ES-I3 (cell line): ENCODE measurements around the gene LPIN1.

Experiments used
- H3K36me3 ChIP-seq: 2 replicates; pipeline ENCODE4 v1.6.1; 2013; ENCODE audit warnings: mild to moderate bottlenecking, low read length, control low read depth, moderate library complexity; ENCODE audit not compliant: insufficient read depth
- H3K4me1 ChIP-seq: 2 replicates; pipeline ENCODE4 v1.6.1; 2013; ENCODE audit warnings: mild to moderate bottlenecking, control low read depth, low read length; ENCODE audit not compliant: insufficient read depth
- H3K9ac ChIP-seq: 2 replicates; pipeline ENCODE4 v1.6.1; 2013; ENCODE audit warnings: low read depth, mild to moderate bottlenecking, low read length, moderate library complexity
- H3K9me3 ChIP-seq: 2 replicates; pipeline ENCODE4 v1.6.1; 2013; ENCODE audit warnings: mild to moderate bottlenecking, low read length, moderate library complexity; ENCODE audit not compliant: control insufficient read depth, insufficient read depth

LPIN1 gene

GRCh38 chr2:11786191-11786590 is 39.8 kb downstream of the LPIN1 start:
- Histone ChIP-seq H3K9ac (no peak overlapping the region), H3K36me3 (peaks cover 7% of the 10 kb centered on the region), H3K9me3 (no peaks in the 10 kb centered on the region), H3K4me1 (0 out of 2 replicates have a peak, but pooled peaks cover 3% of the 10 kb centered on the region)

- H3K36me3 ChIP-seq, result peaks cover 7% of the 10 kb centered on the region
- H3K4me1 ChIP-seq, result 0 out of 2 replicates have a peak, but pooled peaks cover 3% of the 10 kb centered on the region
- H3K9ac ChIP-seq, result no peak overlapping the region
- no peaks in the 10 kb centered on the region for H3K9me3 ChIP-seq
These were observed 40.2 kb downstream of the LPIN1 start for GRCh38 chr2:11786592-11786991.

GRCh38 chr2:11787991-11788390 is 41.6 kb downstream of the LPIN1 start:
- H3K36me3 ChIP-seq, result peaks cover 9% of the 10 kb centered on the region; the same call in 1 of the 2 replicates
- 0 out of 2 replicates have a peak, but pooled peaks cover 3% of the 10 kb centered on the region for H3K4me1 ChIP-seq
- H3K9ac ChIP-seq, result no peak overlapping the region
- H3K9me3 ChIP-seq, result no peaks in the 10 kb centered on the region

DNA sequence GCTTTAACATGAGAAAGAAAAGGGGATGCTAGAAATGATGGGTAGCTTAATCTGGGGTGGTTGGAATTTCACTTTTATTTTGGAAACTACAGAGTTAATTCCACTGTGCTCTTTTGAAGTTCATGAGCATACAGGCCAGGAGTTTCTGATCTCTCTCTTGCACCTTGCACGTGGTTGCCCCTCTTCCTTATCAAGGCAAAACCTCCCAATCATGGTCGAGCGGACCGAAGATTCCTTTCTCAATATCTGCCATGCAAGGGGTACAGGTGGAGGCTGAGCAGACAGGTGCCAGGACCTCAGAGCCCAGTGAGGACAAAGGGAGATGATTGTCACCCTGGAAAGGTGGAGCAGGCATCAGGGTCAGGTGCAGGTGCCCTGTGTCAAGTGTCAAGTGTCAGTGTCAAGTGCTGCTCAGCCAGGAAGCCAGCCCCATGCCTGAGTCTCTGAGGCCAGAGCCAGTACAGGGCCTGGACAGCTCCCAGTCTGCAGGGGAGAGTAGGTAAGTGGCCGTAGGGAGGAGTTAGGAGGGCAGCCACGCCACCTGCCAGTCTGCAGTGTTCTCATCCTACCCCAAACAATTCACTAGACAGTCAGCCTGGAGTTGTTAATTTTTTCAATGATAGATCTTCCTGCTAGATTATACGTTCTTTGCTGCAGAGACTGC is 42.2 kb downstream of the LPIN1 start:
- no peaks in the 10 kb centered on the region for H3K9me3 ChIP-seq
- 0 out of 2 replicates have a peak, but pooled peaks cover 3% of the 10 kb centered on the region for H3K4me1 ChIP-seq
- peaks cover 10% of the 10 kb centered on the region; the same call in 1 of the 2 replicates for H3K36me3 ChIP-seq
- H3K9ac ChIP-seq, result no peak overlapping the region

- Histone ChIP-seq H3K4me1 (0 out of 2 replicates have a peak, but pooled peaks cover 3% of the 10 kb centered on the region), H3K36me3 (peaks cover 10% of the 10 kb centered on the region; the same call in 1 of the 2 replicates), H3K9me3 (no peaks in the 10 kb centered on the region), H3K9ac (no peak overlapping the region)
These were observed 42.8 kb downstream of the LPIN1 start for GRCh38 chr2:11789243-11789642.

DNA sequence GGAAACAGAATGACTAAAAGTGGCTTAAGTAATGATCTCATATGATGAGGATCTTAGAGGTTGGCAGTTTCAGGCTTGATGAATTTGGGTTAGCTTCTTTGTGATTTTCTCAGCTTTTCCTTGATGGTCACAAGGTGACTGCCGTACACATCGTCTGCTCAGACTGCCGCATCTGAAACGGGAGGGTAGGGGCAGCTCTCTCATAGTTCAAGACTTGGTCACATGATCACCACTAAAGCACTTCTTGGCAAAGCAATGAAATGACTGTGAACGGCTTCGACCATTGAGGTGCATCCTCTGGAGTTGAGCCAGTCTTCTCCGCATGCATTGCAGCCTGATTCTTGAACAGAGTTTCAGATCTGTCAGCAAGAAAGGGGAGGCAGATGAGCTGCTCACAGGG is 43.8 kb downstream of the LPIN1 start:
- no peak overlapping the region for H3K9ac ChIP-seq
- peaks cover 10% of the 10 kb centered on the region; the same call in 1 of the 2 replicates for H3K36me3 ChIP-seq
- no peaks in the 10 kb centered on the region for H3K4me1 ChIP-seq
- H3K9me3 ChIP-seq, result no peaks in the 10 kb centered on the region

- Histone ChIP-seq H3K9me3 (no peaks in the 10 kb centered on the region), H3K4me1 (no peaks in the 10 kb centered on the region), H3K36me3 (peaks cover 11% of the 10 kb centered on the region; the same call in 1 of the 2 replicates), H3K9ac (no peak overlapping the region)
These were observed 49.2 kb downstream of the LPIN1 start for GRCh38 chr2:11795590-11795989.

DNA sequence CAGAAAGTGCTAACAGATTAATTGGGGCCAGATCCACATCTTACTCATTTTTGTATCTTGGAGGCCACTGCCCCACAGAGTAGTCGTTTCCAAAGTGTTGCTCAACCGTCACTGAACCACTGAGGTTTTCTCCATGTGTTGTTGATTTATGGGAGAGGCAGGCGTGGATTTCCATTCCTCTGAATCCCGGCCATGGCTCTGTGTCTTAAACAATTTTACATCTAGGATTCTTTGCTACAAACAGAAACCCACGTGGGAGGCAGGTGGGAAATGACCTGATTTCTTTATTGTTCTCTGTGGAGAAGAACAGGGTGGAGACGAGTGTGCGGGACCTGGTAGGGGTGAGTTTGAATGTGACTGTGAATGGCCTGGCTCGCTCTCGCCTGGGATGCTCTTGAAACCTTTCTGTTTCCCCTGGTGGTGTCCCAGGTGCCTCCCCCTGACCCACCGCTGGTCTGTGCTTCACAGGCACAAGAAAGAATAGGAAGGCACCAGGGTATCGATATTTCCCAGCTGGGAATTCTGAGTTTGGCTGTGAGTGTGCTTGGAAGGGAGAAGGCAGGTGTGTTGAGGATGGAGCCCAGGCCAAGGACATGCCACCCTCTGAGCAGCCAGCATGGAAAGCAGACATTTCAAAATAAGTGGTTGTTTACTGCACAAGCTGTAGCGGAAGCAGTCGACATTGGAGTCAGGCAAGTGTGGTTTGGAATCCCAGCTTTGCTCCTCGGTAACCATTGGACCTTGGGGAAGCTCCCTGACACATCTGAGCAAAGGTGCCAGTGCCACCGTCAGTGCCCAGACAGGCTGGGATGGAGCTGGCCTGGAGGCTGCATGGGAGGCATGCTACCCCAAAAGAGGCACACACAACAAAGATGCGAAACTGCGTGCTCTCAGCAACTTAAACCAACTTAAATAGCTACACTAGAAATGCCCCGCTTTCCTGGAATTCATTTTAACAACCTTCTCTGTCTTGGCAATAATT is 50.0 kb downstream of the LPIN1 start:
- H3K36me3 ChIP-seq, result peaks cover 11% of the 10 kb centered on the region; the same call in 1 of the 2 replicates
- no peak overlapping the region for H3K9ac ChIP-seq
- H3K4me1 ChIP-seq, result no peaks in the 10 kb centered on the region
- no peaks in the 10 kb centered on the region for H3K9me3 ChIP-seq

GRCh38 chr2:11797846-11798245 is 51.4 kb downstream of the LPIN1 start:
- H3K9ac ChIP-seq, result no peak overlapping the region
- H3K9me3 ChIP-seq, result no peaks in the 10 kb centered on the region
- H3K36me3 ChIP-seq, result peaks cover 6% of the 10 kb centered on the region; the same call in 1 of the 2 replicates
- no peaks in the 10 kb centered on the region for H3K4me1 ChIP-seq

DNA sequence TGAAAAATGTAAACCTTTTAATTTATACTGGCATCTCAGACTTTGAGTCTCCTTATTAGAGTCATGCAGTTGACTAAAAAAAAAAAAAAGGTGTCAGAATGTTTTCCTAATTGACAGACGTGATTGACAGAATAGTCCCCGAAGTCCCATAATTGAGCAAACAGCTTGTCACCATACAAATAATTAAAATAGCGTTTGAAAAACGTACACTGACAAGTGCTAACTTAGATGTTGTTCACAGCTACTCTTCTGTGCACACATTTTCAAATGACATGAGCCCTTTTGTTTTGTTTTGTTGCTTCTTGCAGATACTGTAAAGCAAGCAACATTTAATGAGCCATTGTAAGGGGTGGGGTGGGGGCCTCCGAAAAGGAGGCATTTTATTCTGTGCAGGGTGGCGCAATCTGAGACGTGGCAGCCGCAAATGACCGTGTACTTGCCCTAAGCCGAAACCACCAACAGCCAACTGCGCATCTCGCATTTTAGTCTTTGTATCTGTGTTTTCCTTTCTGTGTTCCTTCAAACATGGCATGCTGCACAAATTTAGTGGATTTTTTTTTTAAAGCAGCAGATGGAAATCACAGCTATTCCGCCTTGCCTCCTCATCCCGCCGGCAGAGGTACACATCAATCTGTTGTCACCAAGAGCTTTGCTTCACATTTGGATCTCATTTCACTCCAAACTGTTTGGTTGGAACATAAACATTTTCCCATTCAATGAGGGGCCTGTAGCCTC is 52.4 kb downstream of the LPIN1 start:
- H3K9ac ChIP-seq, result no peak overlapping the region
- H3K4me1 ChIP-seq, result no peaks in the 10 kb centered on the region
- peaks cover 4% of the 10 kb centered on the region; the same call in 1 of the 2 replicates for H3K36me3 ChIP-seq
- H3K9me3 ChIP-seq, result no peaks in the 10 kb centered on the region

GRCh38 chr2:11799826-11800225 is 53.4 kb downstream of the LPIN1 start:
- Histone ChIP-seq H3K4me1 (no peaks in the 10 kb centered on the region), H3K9ac (no peak overlapping the region), H3K36me3 (peaks cover 4% of the 10 kb centered on the region; the same call in 1 of the 2 replicates), H3K9me3 (no peaks in the 10 kb centered on the region)

DNA sequence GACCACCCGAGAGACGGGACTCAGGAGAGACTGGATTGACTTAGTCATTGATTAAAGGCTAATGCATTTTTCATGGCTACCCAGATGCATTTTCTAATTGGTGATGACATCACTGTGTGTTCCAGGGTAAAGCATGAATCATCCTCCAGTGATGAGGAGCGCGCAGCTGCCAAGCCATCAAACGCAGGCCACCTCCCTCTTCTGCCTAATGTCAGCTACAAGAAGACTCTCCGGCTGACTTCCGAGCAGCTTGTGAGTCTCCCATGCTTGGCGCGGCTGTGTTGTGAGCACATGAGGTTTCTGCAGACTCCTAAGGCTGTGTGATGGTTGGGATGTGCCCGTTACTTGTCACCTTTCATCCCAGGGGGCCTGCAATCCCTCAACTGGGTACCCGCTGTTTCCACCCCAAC is 56.4 kb downstream of the LPIN1 start:
- Histone ChIP-seq H3K4me1 (no peaks in the 10 kb centered on the region), H3K9ac (no peak overlapping the region), H3K36me3 (peaks cover 12% of the 10 kb centered on the region), H3K9me3 (no peaks in the 10 kb centered on the region)

DNA sequence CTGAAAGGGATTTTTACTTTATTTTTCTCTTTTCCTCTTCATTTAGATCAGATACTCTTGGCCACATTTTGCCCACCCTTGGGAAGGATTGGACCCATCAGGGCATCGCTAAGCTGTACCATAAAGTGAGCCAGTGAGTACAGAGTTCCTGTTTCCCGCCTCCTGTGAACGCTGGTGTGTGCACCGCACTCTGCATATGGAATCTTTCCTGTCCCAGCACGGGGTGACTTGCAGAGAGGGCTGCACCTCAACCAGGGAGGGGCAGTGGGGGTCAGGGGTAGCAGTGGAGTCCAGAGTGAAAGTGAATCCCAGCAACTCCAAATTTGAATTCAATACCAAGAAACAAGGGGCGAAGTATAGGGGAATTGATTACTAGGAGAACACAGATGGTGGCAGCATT is 58.6 kb downstream of the LPIN1 start:
- no peak overlapping the region for H3K9ac ChIP-seq
- no peaks in the 10 kb centered on the region for H3K9me3 ChIP-seq
- peaks cover 11% of the 10 kb centered on the region for H3K36me3 ChIP-seq
- no peaks in the 10 kb centered on the region for H3K4me1 ChIP-seq

DNA sequence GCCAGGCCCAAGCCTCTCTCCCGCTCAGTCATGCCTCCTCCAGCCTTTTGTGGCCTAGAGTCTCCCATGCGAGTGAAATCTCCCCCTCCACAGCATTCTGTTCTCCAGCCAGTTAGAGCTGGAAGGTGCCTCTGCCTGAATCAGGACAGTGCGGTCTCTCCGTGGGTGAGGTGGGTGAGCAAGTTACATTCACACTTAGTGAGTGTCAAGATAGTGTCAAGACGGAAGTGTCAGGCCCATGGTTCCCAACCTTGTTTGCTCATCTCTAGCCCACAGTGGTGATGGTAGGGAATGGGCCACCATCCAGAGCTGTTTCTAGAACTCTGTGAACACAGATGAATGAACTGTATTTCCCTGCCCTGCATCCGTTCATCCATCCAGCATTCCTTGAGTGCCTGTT is 59.5 kb downstream of the LPIN1 start:
- Histone ChIP-seq H3K9ac (no peak overlapping the region), H3K36me3 (peaks cover 11% of the 10 kb centered on the region), H3K9me3 (no peaks in the 10 kb centered on the region), H3K4me1 (no peaks in the 10 kb centered on the region)
